ENCODE measurements around the gene ANKS1B.
"Not testable (repeated sequence)": the region's sequence is repeated elsewhere in the genome, so short reads cannot be mapped to it uniquely, and the experiment has no call there.

ANKS1B gene

GRCh38 chr12:99695050-99695449, 289.7 kb downstream of the ANKS1B start:
- Histone ChIP-seq H3K36me3 (ENCODE audit: control insufficient read depth in 2 of 2, insufficient read depth in 2 of 2, low read length in 2 of 2) (no peaks in the 10 kb centered on the region), H3K27me3 (ENCODE audit: control insufficient read depth in 2 of 2, insufficient read depth in 2 of 2, low read length in 2 of 2) (no peaks in the 10 kb centered on the region), H3K4me3 (ENCODE audit: low read length in 2 of 2) (no peak overlapping the region), H3K9me3 (ENCODE audit: control insufficient read depth in 2 of 2, low read length in 2 of 2) (no peaks in the 10 kb centered on the region), H3K9ac (ENCODE audit: low read depth in 1 of 2, low read length in 2 of 2) (no peak overlapping the region), H3K27ac (ENCODE audit: low read depth in 2 of 2, low read length in 2 of 2) (no peak overlapping the region), H3K4me1 (ENCODE audit: control insufficient read depth in 2 of 2, insufficient read depth in 2 of 2, low read length in 2 of 2) (no peaks in the 10 kb centered on the region)

- Histone ChIP-seq H3K9ac (ENCODE audit: low read depth in 1 of 2, low read length in 2 of 2) (no peak overlapping the region), H3K27me3 (ENCODE audit: control insufficient read depth in 2 of 2, insufficient read depth in 2 of 2, low read length in 2 of 2) (no peaks in the 10 kb centered on the region), H3K4me3 (ENCODE audit: low read length in 2 of 2) (no peak overlapping the region), H3K4me1 (ENCODE audit: control insufficient read depth in 2 of 2, insufficient read depth in 2 of 2, low read length in 2 of 2) (no peaks in the 10 kb centered on the region), H3K27ac (ENCODE audit: low read depth in 2 of 2, low read length in 2 of 2) (no peak overlapping the region), H3K9me3 (ENCODE audit: control insufficient read depth in 2 of 2, low read length in 2 of 2) (no peaks in the 10 kb centered on the region), H3K36me3 (ENCODE audit: control insufficient read depth in 2 of 2, insufficient read depth in 2 of 2, low read length in 2 of 2) (no peaks in the 10 kb centered on the region)
Observed at GRCh38 chr12:99686142-99686541, 298.6 kb downstream of the ANKS1B start.

DNA sequence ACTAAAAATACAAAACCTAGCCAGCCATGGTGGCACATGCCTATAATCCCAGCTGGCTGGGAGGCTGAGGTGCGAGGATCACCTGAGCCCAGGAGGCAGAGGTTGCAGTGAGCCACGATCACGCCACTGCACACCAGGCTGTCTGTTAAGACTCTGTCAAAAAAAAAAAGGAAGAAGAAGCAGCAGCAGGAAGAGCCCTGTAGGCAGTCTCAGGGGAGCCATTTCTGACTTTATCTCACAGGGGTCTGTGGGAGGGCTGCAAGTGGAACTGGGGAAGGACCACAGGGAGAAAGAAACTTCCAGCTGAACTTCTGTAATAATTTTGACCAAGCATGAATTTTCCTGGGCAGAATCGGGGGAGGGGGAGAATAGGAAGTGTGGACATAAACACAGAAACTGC, 304.5 kb downstream of the ANKS1B start:
- Histone ChIP-seq H3K4me1 (ENCODE audit: control insufficient read depth in 2 of 2, insufficient read depth in 2 of 2, low read length in 2 of 2) (no peaks in the 10 kb centered on the region), H3K9me3 (ENCODE audit: control insufficient read depth in 2 of 2, low read length in 2 of 2) (no peaks in the 10 kb centered on the region), H3K27ac (ENCODE audit: low read depth in 2 of 2, low read length in 2 of 2) (no peak overlapping the region), H3K4me3 (ENCODE audit: low read length in 2 of 2) (no peak overlapping the region), H3K36me3 (ENCODE audit: control insufficient read depth in 2 of 2, insufficient read depth in 2 of 2, low read length in 2 of 2) (no peaks in the 10 kb centered on the region), H3K9ac (ENCODE audit: low read depth in 1 of 2, low read length in 2 of 2) (no peak overlapping the region), H3K27me3 (ENCODE audit: control insufficient read depth in 2 of 2, insufficient read depth in 2 of 2, low read length in 2 of 2) (no peaks in the 10 kb centered on the region)

DNA sequence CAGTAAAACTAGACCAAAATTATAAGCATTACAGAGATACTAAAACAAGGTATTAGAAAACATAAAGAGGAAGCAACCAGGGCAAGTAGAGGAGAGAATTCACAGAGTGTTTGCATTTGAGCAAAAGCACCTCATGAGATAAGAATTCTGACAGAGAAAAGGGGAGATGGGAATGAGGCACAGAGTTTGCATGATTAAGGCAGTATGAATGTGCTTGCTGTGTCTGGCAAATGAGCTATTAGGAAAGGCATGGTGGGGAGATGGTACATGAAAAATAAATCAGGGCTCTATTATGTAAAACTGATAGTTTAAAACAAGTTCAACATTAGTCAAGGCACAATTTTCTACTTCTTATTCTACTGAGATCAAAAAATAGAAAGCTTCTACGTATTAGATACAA, 314.1 kb downstream of the ANKS1B start:
- no peaks in the 10 kb centered on the region for H3K36me3 ChIP-seq (ENCODE audit: control insufficient read depth in 2 of 2, insufficient read depth in 2 of 2, low read length in 2 of 2)
- no peak overlapping the region for H3K4me3 ChIP-seq (ENCODE audit: low read length in 2 of 2)
- no peaks in the 10 kb centered on the region for H3K9me3 ChIP-seq (ENCODE audit: control insufficient read depth in 2 of 2, low read length in 2 of 2)
- no peak overlapping the region for H3K27ac ChIP-seq (ENCODE audit: low read depth in 2 of 2, low read length in 2 of 2)
- H3K27me3 ChIP-seq (ENCODE audit: control insufficient read depth in 2 of 2, insufficient read depth in 2 of 2, low read length in 2 of 2): no peaks in the 10 kb centered on the region
- H3K9ac ChIP-seq (ENCODE audit: low read depth in 1 of 2, low read length in 2 of 2): no peak overlapping the region
- H3K4me1 ChIP-seq (ENCODE audit: control insufficient read depth in 2 of 2, insufficient read depth in 2 of 2, low read length in 2 of 2): no peaks in the 10 kb centered on the region

DNA sequence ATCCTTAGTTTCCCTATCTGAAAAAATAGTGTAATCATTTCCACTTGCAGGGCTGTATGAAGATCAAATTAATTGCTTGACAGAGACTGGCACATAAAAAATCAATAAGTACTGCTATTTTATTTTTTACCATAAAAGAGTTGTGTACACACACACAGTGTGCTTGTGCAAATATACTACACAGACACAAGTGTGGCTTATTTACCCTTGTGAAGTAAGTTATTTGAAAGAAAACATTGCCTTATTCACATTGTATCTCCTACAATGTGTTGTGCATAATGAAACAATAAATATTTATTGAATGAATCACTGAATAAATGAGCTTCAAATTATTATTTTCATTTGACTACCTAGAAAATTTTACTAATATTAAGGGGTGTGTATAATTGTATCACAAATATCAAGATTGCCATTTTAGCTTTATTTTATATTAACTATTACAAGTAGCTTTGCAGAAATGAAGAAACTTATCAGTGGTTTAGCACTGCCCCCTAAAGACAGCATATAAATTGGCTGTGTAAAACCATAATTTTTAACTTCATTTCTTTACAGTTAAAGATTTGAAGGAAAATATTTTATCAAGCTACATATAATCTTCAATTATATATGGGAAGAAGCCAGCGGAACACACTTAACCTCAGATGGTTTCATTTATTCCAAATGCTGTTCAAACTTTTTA, 325.9 kb downstream of the ANKS1B start:
- Histone ChIP-seq H3K4me1 (ENCODE audit: control insufficient read depth in 2 of 2, insufficient read depth in 2 of 2, low read length in 2 of 2) (no peaks in the 10 kb centered on the region), H3K27me3 (ENCODE audit: control insufficient read depth in 2 of 2, insufficient read depth in 2 of 2, low read length in 2 of 2) (no peaks in the 10 kb centered on the region), H3K36me3 (ENCODE audit: control insufficient read depth in 2 of 2, insufficient read depth in 2 of 2, low read length in 2 of 2) (no peaks in the 10 kb centered on the region), H3K9ac (ENCODE audit: low read depth in 1 of 2, low read length in 2 of 2) (no peak overlapping the region), H3K9me3 (ENCODE audit: control insufficient read depth in 2 of 2, low read length in 2 of 2) (no peaks in the 10 kb centered on the region), H3K27ac (ENCODE audit: low read depth in 2 of 2, low read length in 2 of 2) (no peak overlapping the region), H3K4me3 (ENCODE audit: low read length in 2 of 2) (no peak overlapping the region)

- Histone ChIP-seq H3K36me3 (ENCODE audit: control insufficient read depth in 2 of 2, insufficient read depth in 2 of 2, low read length in 2 of 2) (no peaks in the 10 kb centered on the region), H3K27ac (ENCODE audit: low read depth in 2 of 2, low read length in 2 of 2) (no peak overlapping the region), H3K9me3 (ENCODE audit: control insufficient read depth in 2 of 2, low read length in 2 of 2) (no peaks in the 10 kb centered on the region), H3K9ac (ENCODE audit: low read depth in 1 of 2, low read length in 2 of 2) (no peak overlapping the region), H3K4me1 (ENCODE audit: control insufficient read depth in 2 of 2, insufficient read depth in 2 of 2, low read length in 2 of 2) (no peaks in the 10 kb centered on the region), H3K4me3 (ENCODE audit: low read length in 2 of 2) (no peak overlapping the region), H3K27me3 (ENCODE audit: control insufficient read depth in 2 of 2, insufficient read depth in 2 of 2, low read length in 2 of 2) (no peaks in the 10 kb centered on the region)
Observed at GRCh38 chr12:99649551-99649950, 335.2 kb downstream of the ANKS1B start.

- H3K9me3 ChIP-seq (ENCODE audit: control insufficient read depth in 2 of 2, low read length in 2 of 2): no peaks in the 10 kb centered on the region
- H3K36me3 ChIP-seq (ENCODE audit: control insufficient read depth in 2 of 2, insufficient read depth in 2 of 2, low read length in 2 of 2): no peaks in the 10 kb centered on the region
- H3K9ac ChIP-seq (ENCODE audit: low read depth in 1 of 2, low read length in 2 of 2): no peak overlapping the region
- no peaks in the 10 kb centered on the region for H3K27me3 ChIP-seq (ENCODE audit: control insufficient read depth in 2 of 2, insufficient read depth in 2 of 2, low read length in 2 of 2)
- H3K4me3 ChIP-seq (ENCODE audit: low read length in 2 of 2): no peak overlapping the region
- H3K27ac ChIP-seq (ENCODE audit: low read depth in 2 of 2, low read length in 2 of 2): no peak overlapping the region
- H3K4me1 ChIP-seq (ENCODE audit: control insufficient read depth in 2 of 2, insufficient read depth in 2 of 2, low read length in 2 of 2): no peaks in the 10 kb centered on the region
Observed at GRCh38 chr12:99648183-99648582, 336.6 kb downstream of the ANKS1B start.

GRCh38 chr12:99647453-99647852, 337.3 kb downstream of the ANKS1B start, which contains the start of gene GARIN6:
Gene GARIN6, plus strand, starts transcription at chr12:99647753. Its CDS starts 422 bp downstream, at chr12:99648175.
- Histone ChIP-seq H3K4me1 (ENCODE audit: control insufficient read depth in 2 of 2, insufficient read depth in 2 of 2, low read length in 2 of 2) (no peaks in the 10 kb centered on the region), H3K36me3 (ENCODE audit: control insufficient read depth in 2 of 2, insufficient read depth in 2 of 2, low read length in 2 of 2) (no peaks in the 10 kb centered on the region), H3K9ac (ENCODE audit: low read depth in 1 of 2, low read length in 2 of 2) (no peak within 1 kb of the TSS), H3K27me3 (ENCODE audit: control insufficient read depth in 2 of 2, insufficient read depth in 2 of 2, low read length in 2 of 2) (no peaks in the 10 kb centered on the region), H3K4me3 (ENCODE audit: low read length in 2 of 2) (no peak within 1 kb of the TSS), H3K27ac (ENCODE audit: low read depth in 2 of 2, low read length in 2 of 2) (no peak within 1 kb of the TSS), H3K9me3 (ENCODE audit: control insufficient read depth in 2 of 2, low read length in 2 of 2) (no peaks in the 10 kb centered on the region)

DNA sequence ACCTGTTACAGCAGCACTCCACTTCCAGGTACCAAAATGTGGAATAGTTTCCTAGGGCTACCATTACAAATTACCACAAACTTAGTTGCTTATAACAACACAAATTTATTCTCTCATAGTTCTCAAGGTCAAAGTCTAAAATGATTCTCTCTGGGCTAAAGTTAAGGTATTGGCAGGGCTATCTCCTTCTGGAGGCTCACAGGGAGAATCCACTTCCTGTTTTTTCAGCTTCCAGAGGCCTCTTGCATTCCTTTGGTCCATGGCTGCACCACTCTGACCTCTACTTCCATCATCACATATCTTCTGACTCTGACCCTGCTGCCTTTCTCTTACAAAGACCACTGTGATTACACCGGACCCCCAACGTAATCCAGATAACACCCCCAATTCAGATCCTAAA, 340.1 kb downstream of the ANKS1B start:
- no peaks in the 10 kb centered on the region for H3K27me3 ChIP-seq (ENCODE audit: control insufficient read depth in 2 of 2, insufficient read depth in 2 of 2, low read length in 2 of 2)
- H3K9ac ChIP-seq (ENCODE audit: low read depth in 1 of 2, low read length in 2 of 2): no peak overlapping the region
- no peaks in the 10 kb centered on the region for H3K4me1 ChIP-seq (ENCODE audit: control insufficient read depth in 2 of 2, insufficient read depth in 2 of 2, low read length in 2 of 2)
- no peaks in the 10 kb centered on the region for H3K36me3 ChIP-seq (ENCODE audit: control insufficient read depth in 2 of 2, insufficient read depth in 2 of 2, low read length in 2 of 2)
- no peak overlapping the region for H3K4me3 ChIP-seq (ENCODE audit: low read length in 2 of 2)
- H3K27ac ChIP-seq (ENCODE audit: low read depth in 2 of 2, low read length in 2 of 2): no peak overlapping the region
- no peaks in the 10 kb centered on the region for H3K9me3 ChIP-seq (ENCODE audit: control insufficient read depth in 2 of 2, low read length in 2 of 2)

DNA sequence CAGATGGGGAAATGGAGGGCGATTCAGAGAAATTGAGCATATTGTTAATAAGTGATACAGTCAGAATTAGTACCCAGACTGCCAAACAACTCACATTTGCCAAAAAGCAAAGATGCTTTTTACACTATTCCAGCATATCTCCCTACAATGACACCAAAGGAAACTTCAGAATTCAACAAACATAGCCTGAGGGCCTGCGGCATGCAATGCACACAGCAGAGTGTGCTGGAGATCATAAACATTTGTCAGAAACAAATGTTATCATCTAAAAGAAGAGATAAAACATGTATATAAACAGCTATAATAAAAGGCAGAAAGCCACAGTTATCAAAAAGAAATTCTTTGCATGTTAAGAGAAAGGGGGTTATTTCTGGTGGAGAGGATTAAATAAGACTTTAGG, 357.3 kb downstream of the ANKS1B start:
- Histone ChIP-seq H3K36me3 (ENCODE audit: control insufficient read depth in 2 of 2, insufficient read depth in 2 of 2, low read length in 2 of 2) (no peaks in the 10 kb centered on the region), H3K27me3 (ENCODE audit: control insufficient read depth in 2 of 2, insufficient read depth in 2 of 2, low read length in 2 of 2) (no peaks in the 10 kb centered on the region), H3K9me3 (ENCODE audit: control insufficient read depth in 2 of 2, low read length in 2 of 2) (no peaks in the 10 kb centered on the region), H3K27ac (ENCODE audit: low read depth in 2 of 2, low read length in 2 of 2) (no peak overlapping the region), H3K4me3 (ENCODE audit: low read length in 2 of 2) (no peak overlapping the region), H3K4me1 (ENCODE audit: control insufficient read depth in 2 of 2, insufficient read depth in 2 of 2, low read length in 2 of 2) (no peaks in the 10 kb centered on the region), H3K9ac (ENCODE audit: low read depth in 1 of 2, low read length in 2 of 2) (no peak overlapping the region)

DNA sequence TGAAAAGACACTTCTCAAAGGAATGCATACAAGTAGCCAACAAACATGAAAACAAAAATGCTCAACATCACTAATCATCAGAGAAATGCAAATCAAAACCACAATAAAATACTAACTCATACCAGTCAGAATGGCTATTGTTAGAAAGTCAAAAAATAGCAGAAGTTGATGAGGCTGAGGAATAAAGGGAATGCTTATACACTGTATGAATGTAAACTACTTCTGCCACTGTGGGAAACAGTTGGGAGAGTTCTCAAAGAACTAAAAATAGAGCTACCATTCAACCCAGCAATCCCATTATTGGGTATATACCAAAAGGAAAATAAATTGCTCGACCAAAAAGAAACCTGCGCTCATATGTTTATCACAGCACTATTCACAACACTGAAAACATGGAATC, 360.1 kb downstream of the ANKS1B start:
- H3K27me3 ChIP-seq (ENCODE audit: control insufficient read depth in 2 of 2, insufficient read depth in 2 of 2, low read length in 2 of 2); H3K9ac ChIP-seq (ENCODE audit: low read depth in 1 of 2, low read length in 2 of 2); H3K27ac ChIP-seq (ENCODE audit: low read depth in 2 of 2, low read length in 2 of 2); H3K9me3 ChIP-seq (ENCODE audit: control insufficient read depth in 2 of 2, low read length in 2 of 2); H3K4me3 ChIP-seq (ENCODE audit: low read length in 2 of 2); H3K36me3 ChIP-seq (ENCODE audit: control insufficient read depth in 2 of 2, insufficient read depth in 2 of 2, low read length in 2 of 2); H3K4me1 ChIP-seq (ENCODE audit: control insufficient read depth in 2 of 2, insufficient read depth in 2 of 2, low read length in 2 of 2): not testable (repeated sequence)

All from mucosa of rectum (tissue), 2 donors.